NK-92 (cell line): ENCODE results near the gene SH2D6.
"Not testable (repeated sequence)": the region's sequence is repeated elsewhere in the genome, so short reads cannot be mapped to it uniquely, and the experiment has no call there.

Source experiments
- DNase-seq: peaks from one replicate; lab custom pipeline; 2025; ENCODE audit not compliant: unreplicated experiment; lab: John Stamatoyannopoulos, UW

Gene SH2D6

GRCh38 chr2:85418132-85419008, at the start of gene SH2D6:
Gene SH2D6, plus strand, starts transcription at chr2:85418714. Its CDS starts 10,752 bp downstream, at chr2:85429466.
- no peak for DNase-seq

GRCh38 chr2:85368921-85369320, 49.6 kb upstream of the SH2D6 start:
- no peak for DNase-seq

GRCh38 chr2:85369500-85369899, 49.0 kb upstream of the SH2D6 start:
- DNase-seq, result no peak

- DNase-seq, result no peak
These were observed 47.5 kb upstream of the SH2D6 start for GRCh38 chr2:85371045-85371444.

GRCh38 chr2:85376291-85377065, 42.0 kb upstream of the SH2D6 start:
- no peak for DNase-seq

- no peak for DNase-seq
These were observed 41.4 kb upstream of the SH2D6 start for GRCh38 chr2:85377083-85377482.

GRCh38 chr2:85378257-85378656, 40.3 kb upstream of the SH2D6 start:
- no peak for DNase-seq

- DNase-seq, result no peak
These were observed 38.5 kb upstream of the SH2D6 start for GRCh38 chr2:85380048-85380447.

GRCh38 chr2:85383151-85383550, 35.4 kb upstream of the SH2D6 start:
- not testable (repeated sequence) for DNase-seq

GRCh38 chr2:85383850-85384249, 34.7 kb upstream of the SH2D6 start:
- DNase-seq, result no peak

- no peak for DNase-seq
These were observed 32.8 kb upstream of the SH2D6 start for GRCh38 chr2:85385746-85386145.

- no peak for DNase-seq
These were observed 30.8 kb upstream of the SH2D6 start for GRCh38 chr2:85387754-85388153.

- no peak for DNase-seq
These were observed 29.5 kb upstream of the SH2D6 start for GRCh38 chr2:85388878-85389538.

- no peak for DNase-seq
These were observed 27.4 kb upstream of the SH2D6 start for GRCh38 chr2:85390941-85391669.

GRCh38 chr2:85393836-85394235, 24.7 kb upstream of the SH2D6 start:
- no peak for DNase-seq

GRCh38 chr2:85394261-85394681, 24.2 kb upstream of the SH2D6 start:
- no peak for DNase-seq

- no peak for DNase-seq
These were observed 23.5 kb upstream of the SH2D6 start for GRCh38 chr2:85394976-85395375.

GRCh38 chr2:85395912-85396475, 22.5 kb upstream of the SH2D6 start:
- DNase-seq, result no peak

- DNase-seq, result no peak
These were observed 21.7 kb upstream of the SH2D6 start for GRCh38 chr2:85396531-85397470.
